LNCAP (cell line): ENCODE results near the gene LIG1.

Source experiments
- CTCF ChIP-seq: fragments of 450-650 bp; IDR thresholded peaks from 2 replicates; pipeline ENCODE4 v1.5.1; 2017; ENCODE audit warnings: mild to moderate bottlenecking

The LIG1 gene

DNA sequence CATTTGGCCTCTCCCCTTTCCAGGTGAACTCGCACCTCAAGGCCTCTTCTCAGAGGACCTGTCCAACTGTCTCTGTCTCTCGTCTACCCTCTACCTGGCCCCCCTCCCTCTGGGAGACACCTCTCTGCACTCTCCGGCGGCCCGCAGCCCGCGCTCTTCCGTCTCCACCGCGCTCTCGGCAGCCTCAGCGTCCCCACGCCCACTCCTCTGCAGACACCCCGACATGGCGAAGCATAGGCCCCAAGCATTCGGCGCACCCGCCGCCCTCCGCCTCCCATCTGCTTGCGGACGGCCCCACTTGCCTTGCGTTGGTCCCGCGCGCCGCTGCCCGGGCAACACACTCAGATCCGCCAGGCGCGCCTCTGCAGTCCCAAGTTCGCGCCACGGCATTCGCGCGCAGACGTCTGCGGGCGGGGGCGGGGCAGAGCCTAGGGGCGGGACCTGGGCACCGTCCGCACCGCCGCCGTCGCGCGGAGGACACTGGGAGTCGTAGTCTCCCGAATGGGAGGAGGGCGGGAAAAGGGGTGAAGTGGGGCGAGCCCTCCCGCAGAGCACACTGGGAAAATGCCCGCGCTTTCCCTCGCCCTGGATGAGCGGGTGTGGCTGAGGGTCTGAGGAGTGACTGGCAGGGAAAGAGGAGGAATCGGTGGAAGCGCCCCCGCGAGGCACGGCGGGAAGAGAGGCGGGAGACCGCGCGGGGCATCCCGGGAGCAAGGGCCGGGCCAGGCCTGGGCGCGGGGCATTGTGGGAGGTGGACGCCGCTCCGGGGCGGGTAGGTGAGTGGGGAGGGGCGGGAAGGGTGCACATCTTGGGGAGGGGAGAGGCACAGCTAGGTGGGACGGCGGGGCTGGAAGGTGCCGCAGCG, at the start of gene LIG1, which contains the start of gene ZSWIM9:
TSS of gene LIG1 (minus strand) at position 406 of the 865 bp plus-strand sequence. CDS start 4,778 bp downstream, outside the sequence.
TSS of gene ZSWIM9 (plus strand) at position 742 of the 865 bp plus-strand sequence. CDS start 1,123 bp downstream, outside the sequence.
- TF ChIP-seq CTCF, result no peak

DNA sequence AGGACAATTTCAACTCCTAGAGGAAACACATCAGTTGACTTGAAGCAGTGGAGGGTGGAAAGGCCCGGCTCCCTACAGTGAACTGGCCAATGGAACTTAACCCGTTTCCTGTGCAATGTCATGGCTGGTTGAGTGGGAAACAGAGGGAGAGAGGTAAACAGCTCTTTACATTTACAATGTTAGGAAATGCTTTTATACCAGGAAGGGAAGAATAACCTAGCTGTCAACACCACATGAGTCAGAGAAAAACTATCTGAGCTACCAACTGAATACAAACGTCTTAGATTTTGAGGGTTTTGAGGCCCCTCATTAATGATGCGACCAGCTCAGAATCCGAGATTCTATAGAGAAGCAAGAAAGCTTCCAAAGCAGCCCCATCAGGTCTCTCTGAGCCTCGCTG, 48.9 kb upstream of the LIG1 start:
- TF ChIP-seq CTCF, result no peak

- no peak for TF ChIP-seq CTCF
Measured at GRCh38 chr19:48216933-48217332, 46.8 kb upstream of the LIG1 start.

DNA sequence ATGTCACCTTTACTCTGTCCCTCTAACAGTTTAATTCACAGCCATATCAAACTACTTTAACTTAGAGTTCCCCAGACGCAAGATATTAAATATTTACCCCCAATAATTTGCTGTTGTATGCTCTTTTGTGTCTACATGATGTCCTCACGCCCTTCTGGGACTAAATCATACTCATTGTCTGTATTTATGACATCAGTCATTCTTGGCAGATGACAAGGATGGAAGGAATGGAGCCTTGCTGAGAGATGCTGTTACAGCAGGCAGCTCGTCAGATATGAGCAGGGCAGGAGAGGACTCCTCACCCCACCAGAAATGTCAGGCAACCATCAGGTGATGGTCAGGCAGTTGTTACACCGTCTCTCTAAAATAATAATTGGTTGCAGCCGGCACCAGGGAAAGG, 43.8 kb upstream of the LIG1 start:
- TF ChIP-seq CTCF, result no peak

GRCh38 chr19:48210005-48210404, 39.9 kb upstream of the LIG1 start:
- TF ChIP-seq CTCF, result no peak

- no peak for TF ChIP-seq CTCF
Measured at GRCh38 chr19:48206397-48207093, 36.4 kb upstream of the LIG1 start.

DNA sequence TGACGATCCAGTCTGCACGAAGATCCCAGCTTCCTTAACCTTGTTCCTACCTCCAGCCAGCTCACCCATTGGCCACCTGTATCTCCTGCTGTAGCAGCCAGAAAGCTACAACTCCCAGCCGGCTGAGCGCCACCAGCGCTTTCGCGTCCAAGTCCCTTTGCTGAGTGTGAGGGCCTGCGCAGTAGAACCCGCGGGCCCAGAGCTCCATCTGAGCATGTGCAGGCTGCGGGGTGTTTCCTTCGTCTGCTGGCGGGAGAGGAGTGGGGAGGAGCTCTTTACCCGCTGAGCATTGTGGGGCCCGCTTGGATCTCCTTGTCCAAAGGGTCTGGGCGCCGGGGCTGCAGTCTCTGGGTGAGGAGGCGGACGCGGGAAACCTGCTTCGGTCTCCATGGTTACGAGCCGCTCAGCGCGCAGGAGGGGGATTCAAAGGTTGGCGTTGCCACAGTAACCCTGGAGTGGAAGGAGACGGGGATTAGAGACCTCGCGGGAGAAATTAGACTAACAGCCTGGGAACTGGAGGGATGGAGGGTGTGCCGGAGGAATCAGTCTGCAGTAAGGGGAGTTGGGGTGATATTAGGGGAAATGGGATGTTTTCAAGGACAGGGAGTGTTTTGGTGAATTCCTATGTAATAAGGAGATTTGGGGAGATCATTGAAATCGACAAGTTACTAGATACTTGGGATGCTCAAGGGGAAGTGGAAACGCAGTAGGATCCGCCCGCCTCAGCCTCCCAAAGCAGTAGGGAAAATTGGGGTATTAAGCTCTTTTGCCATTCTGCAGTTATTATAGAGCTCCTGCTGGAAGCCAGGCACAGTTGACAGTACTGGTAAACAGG, 33.9 kb upstream of the LIG1 start:
- no peak for TF ChIP-seq CTCF
